A549 (cell line): ENCODE data around the gene LCAT. TPM values are rescaled to one million over a fixed set of nuclear protein-coding genes. Genes with fewer than 3 reads are reported as not detected.
A peak's percentile ranks its signal among the peaks of the same experiment; 100 is the strongest.
"Not testable (repeated sequence)": the region's sequence is repeated elsewhere in the genome, so short reads cannot be mapped to it uniquely, and the experiment has no call there.

Experiments used
- ATAC-seq, 2 experiments: fragments of 200-7000 bp in 1 of 2; fragments of >200 bp in 1 of 2; cut with Nextera tagmentation in 1 of 2; cut with Tn5 transposase in 1 of 2; 3 replicates each; pipeline versions ENCODE4 v1.8.0 to v1.9.1; 2018 to 2020; ENCODE audit warnings: mild to moderate bottlenecking in 1 of 2, moderate library complexity in 1 of 2
- CTCF ChIA-PET: fragments of 300-600 bp; sonication (Branson Sonifier 250); formaldehyde crosslinking; extraction: SDS; loops from one replicate; lab custom pipeline; 2021; ENCODE audit warnings: antibody characterized with exemption, inconsistent platforms; lab: Yijun Ruan, JAX
- POLR2A ChIA-PET: fragments of 350-600 bp; formaldehyde crosslinking; extraction: SDS; loops from one replicate; lab custom pipeline; 2021; ENCODE audit warnings: antibody characterized with exemption, inconsistent platforms; lab: Yijun Ruan, JAX
- DNase-seq, 2 experiments: peaks; one replicate each; pipeline versions ENCODE4 v3.0.0 to v3.0.0-alpha.2; 2011 to 2016; ENCODE audit warnings: low read depth in 1 of 2, low spot score in 1 of 2
- FAIRE-seq: peaks from 2 replicates; lab custom pipeline; 2011; peaks lifted over from hg19 to GRCh38; lab: Jason Lieb, UNC
- H3K27ac ChIP-seq, 2 experiments: fragments of >200 bp; sonication (Bioruptor Twin); formaldehyde crosslinking; 3 replicates each; pipeline ENCODE4 v1.5.1; 2016 to 2017
- H3K4me1 ChIP-seq: fragments of >200 bp; sonication (Bioruptor Twin); formaldehyde crosslinking; 3 replicates; pipeline ENCODE4 v1.6.1; 2016
- H3K4me2 ChIP-seq: fragments of >200 bp; sonication (Bioruptor Twin); formaldehyde crosslinking; 3 replicates; pipeline ENCODE4 v1.6.1; 2016
- H3K4me3 ChIP-seq: fragments of >200 bp; sonication (Bioruptor Twin); formaldehyde crosslinking; 3 replicates; pipeline ENCODE4 v1.5.1; 2016
- H3K9me3 ChIP-seq: fragments of >200 bp; sonication (Bioruptor Twin); formaldehyde crosslinking; 3 replicates; pipeline ENCODE4 v1.6.1; 2016
- BCL3 ChIP-seq: fragments of >200 bp; sonication (Bioruptor Twin); formaldehyde crosslinking; IDR thresholded peaks from 3 replicates; pipeline ENCODE4 v1.6.1; 2016
- BHLHE40 ChIP-seq: IDR thresholded peaks from 2 replicates; pipeline ENCODE4 v1.6.1; 2012; ENCODE audit warnings: low read depth, low read length, inconsistent platforms
- CHD4 ChIP-seq: fragments of 200-600 bp; sonication (generic); IDR thresholded peaks from 2 replicates; pipeline ENCODE4 v1.6.1; 2016; ENCODE audit warnings: antibody characterized with exemption, mild to moderate bottlenecking, borderline replicate concordance
- CTCF ChIP-seq: fragments of >200 bp; sonication (Bioruptor Twin); formaldehyde crosslinking; IDR thresholded peaks from 3 replicates; pipeline ENCODE4 v1.5.1; 2016
- EHF ChIP-seq: fragments of 250-450 bp; sonication (Bioruptor Pico); IDR thresholded peaks from 2 replicates; pipeline ENCODE4 v1.5.0; 2020; ENCODE audit warnings: mild to moderate bottlenecking
- ESRRA ChIP-seq: fragments of 150-350 bp; IDR thresholded peaks from 2 replicates; pipeline ENCODE4 v1.6.1; 2014; ENCODE audit warnings: mild to moderate bottlenecking, low read length, borderline replicate concordance
- HEYL ChIP-seq: fragments of 250-450 bp; sonication (Bioruptor Pico); IDR thresholded peaks from 2 replicates; pipeline ENCODE4 v1.8.0; 2021; ENCODE audit warnings: mild to moderate bottlenecking, moderate library complexity
- HOXA7 ChIP-seq: fragments of 250-450 bp; sonication (Bioruptor Pico); IDR thresholded peaks from 2 replicates; pipeline ENCODE4 v1.5.0; 2020; ENCODE audit warnings: mild to moderate bottlenecking, moderate library complexity
- MAFK ChIP-seq: fragments of 450-650 bp; IDR thresholded peaks from 2 replicates; pipeline ENCODE4 v1.6.1; 2014; ENCODE audit not compliant: partially characterized antibody
- MAX ChIP-seq: IDR thresholded peaks from 2 replicates; pipeline ENCODE4 v1.6.1; 2012
- NFE2L2 ChIP-seq: fragments of 150-350 bp; conservative IDR thresholded peaks from 2 replicates; pipeline ENCODE4 v1.6.1; 2014; ENCODE audit warnings: low read length
- SMC3 ChIP-seq: fragments of >200 bp; sonication (Bioruptor Twin); formaldehyde crosslinking; IDR thresholded peaks from 3 replicates; pipeline ENCODE4 v1.6.1; 2018; ENCODE audit warnings: inconsistent platforms
- ZNF302 ChIP-seq: fragments of 250-450 bp; sonication (Bioruptor Pico); IDR thresholded peaks from 2 replicates; pipeline ENCODE4 v1.9.0; 2021; ENCODE audit warnings: inconsistent platforms, mild to moderate bottlenecking, moderate library complexity
- ZSCAN20 ChIP-seq: fragments of 250-450 bp; sonication (Bioruptor Pico); IDR thresholded peaks from 2 replicates; pipeline ENCODE4 v1.8.0; 2022; ENCODE audit warnings: mild to moderate bottlenecking, moderate library complexity
- whole genome bisulfite sequencing: methylation state at CpG from one replicate; pipeline ENCODE4 v1.1.6; 2017; ENCODE audit errors: missing lambda C conversion rate; 5-methylcytosine and 5-hydroxymethylcytosine counted together
- polyA plus RNA-seq, 4 experiments: library from polyadenylated mRNA; depleted of rRNA in 3 of 4; stranded (reverse); fragments of >200 nt; fragmentation: RNase III in 1 of 4; extraction: RNeasy Plus Mini Kit Qiagen cat#74134 plus additional on column Dnase treatment in 1 of 4; gene quantifications; 2 replicates in 3 of 4; 3 replicates in 1 of 4; pipeline ENCODE4 v1.2.3, GENCODE V29; 2011 to 2017
- TF ChIP-seq, protein P1 (sequence below): fragments of 450-650 bp; IDR thresholded peaks from 2 replicates; pipeline ENCODE4 v1.6.1; 2014; ENCODE audit warnings: antibody characterized with exemption
- TF ChIP-seq, protein P2 (sequence below): fragments of 250-450 bp; sonication (Bioruptor Pico); IDR thresholded peaks from 2 replicates; pipeline ENCODE4 v1.5.0; 2020; ENCODE audit warnings: low read depth, mild to moderate bottlenecking, moderate library complexity

LCAT gene
- polyA plus RNA-seq, 2 of the 4 experiments (the other 2 are of a cell fraction), result 1.7 to 8.4 TPM

DNA sequence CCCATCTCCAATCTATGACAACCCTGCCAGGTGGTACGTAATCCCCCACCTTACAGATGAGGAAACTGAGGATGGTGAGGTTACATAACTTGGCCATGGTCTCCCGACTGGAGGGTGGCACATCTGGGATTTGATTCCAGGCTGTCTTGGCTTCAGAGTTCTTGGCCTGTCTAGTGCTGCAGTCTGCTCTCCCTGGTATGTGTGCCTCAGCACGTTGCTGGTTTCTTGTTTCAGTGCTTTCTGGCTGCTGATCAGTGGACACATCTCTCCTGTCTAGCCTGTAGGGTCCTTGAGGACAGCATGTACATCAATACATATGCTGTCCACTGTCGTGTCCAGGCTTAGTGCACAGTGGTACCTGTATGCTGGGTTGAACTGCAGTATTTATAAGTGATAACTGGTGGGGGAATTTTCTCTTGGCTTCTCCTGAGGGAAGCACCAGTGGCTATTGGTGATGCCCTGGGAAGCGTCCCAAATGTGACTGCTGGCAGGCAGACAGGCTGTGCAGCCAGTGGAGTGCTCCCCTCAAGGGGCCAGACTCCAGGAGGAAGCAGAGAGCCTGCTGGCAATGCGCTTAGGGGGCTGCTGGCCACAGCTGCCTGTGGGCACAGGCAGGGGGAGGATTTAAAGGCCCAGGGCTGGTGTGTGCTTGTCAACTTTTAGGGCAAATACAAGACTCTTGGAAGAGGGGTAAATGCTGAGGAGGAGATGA is 26.6 kb downstream of the LCAT start:
- Histone ChIP-seq H3K4me1 (peaks cover 16% of the 10 kb centered on the region), H3K27ac (peak overlapping the region in 1 of 2 experiments; percentile 2; a peak in 1 of 6 replicates), H3K9me3 (no peaks in the 10 kb centered on the region), H3K4me2 (peak overlapping the region; percentile 27; the same call in 2 of the 3 replicates), H3K4me3 (no peak overlapping the region)
- FAIRE-seq (no peak), DNase-seq (no peak), ATAC-seq (peak; percentile 11 to 22; a peak in 2 of 6 replicates)
- CTCF ChIA-PET, result interaction anchor here (0.6 to 22.2 kb wide), 9 partner anchors 9 to 101 kb away, joined by 3 to 370 read pairs (median 4); partner anchors contain the start of genes EDC4 and NRN1L
- WGBS, result 78% methylated on average over 6 of the region's 6 CpGs
- TF ChIP-seq EHF (CRISPR knock-in tag) (no peak), ESRRA (no peak), CTCF (no peak), ZNF302 (CRISPR knock-in tag) (no peak), MAX (no peak), SMC3 (no peak), NFE2L2 (no peak), CHD4 (no peak), ZSCAN20 (no peak), HOXA7 (CRISPR knock-in tag) (no peak), HEYL (CRISPR knock-in tag) (no peak), BHLHE40 (no peak), BCL3 (no peak), MAFK (no peak)
- TF ChIP-seq, protein P1, sequence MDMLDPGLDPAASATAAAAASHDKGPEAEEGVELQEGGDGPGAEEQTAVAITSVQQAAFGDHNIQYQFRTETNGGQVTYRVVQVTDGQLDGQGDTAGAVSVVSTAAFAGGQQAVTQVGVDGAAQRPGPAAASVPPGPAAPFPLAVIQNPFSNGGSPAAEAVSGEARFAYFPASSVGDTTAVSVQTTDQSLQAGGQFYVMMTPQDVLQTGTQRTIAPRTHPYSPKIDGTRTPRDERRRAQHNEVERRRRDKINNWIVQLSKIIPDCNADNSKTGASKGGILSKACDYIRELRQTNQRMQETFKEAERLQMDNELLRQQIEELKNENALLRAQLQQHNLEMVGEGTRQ, result no peak
- TF ChIP-seq, protein P2, sequence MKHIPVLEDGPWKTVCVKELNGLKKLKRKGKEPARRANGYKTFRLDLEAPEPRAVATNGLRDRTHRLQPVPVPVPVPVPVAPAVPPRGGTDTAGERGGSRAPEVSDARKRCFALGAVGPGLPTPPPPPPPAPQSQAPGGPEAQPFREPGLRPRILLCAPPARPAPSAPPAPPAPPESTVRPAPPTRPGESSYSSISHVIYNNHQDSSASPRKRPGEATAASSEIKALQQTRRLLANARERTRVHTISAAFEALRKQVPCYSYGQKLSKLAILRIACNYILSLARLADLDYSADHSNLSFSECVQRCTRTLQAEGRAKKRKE (CRISPR knock-in tag), result no peak
- POLR2A ChIA-PET, result interaction anchor here (1.0 kb wide), 2 partner anchors 18 to 111 kb away, joined by 3 to 5 read pairs; partner anchors contain the start of genes RANBP10 and TSNAXIP1

DNA sequence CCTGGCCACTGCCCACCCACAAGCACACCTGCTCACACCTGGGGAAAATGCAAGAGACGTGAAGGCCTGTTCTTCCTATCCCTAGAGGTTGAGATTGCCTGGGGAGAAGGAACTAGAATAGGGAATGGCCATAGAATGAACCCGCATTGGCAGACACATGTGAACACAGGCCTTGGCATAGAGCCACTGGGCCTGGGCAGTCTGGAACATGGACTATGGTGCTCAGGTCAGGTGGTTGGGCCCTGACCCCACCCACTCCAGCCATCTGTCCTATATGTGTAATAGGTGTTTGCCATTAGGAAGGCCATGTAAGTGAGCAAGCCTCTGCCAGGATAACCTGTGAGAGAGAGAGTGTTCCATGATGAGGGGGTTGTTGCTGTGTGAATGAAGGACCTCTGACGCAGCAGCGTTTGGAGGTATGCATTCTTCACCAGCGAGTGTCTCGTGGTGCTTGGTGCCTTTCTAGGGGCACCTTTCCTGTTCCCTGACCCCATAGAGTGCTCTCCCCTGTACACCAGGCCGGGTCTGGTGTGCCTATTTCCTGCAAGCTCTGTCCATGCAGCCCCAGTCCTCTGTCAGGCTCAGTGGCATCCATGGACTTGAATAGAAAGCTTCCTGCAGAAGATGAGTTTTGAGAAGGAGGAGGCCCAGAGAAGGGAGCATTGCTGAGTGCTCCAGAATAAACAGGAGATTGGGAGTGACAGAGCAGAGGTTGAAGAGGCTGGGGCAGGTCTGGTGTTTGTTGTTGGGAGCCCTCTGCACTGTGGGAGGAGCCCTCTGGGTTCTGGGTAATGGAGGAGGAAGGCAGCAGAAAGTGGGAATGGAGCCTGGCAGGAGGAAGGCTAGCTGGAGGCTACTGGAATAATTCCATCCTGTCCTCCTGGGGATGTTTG is 27.8 kb downstream of the LCAT start:
- no peak for TF ChIP-seq CHD4
- TF ChIP-seq, all 56 proteins: peak for 0
- CTCF ChIA-PET, result interaction anchor here (0.6 to 22.2 kb wide), 7 partner anchors 9 to 395 kb away, joined by 3 to 370 read pairs (median 8); partner anchors contain the start of genes EDC4 and NRN1L
- DNase-seq (no peak), FAIRE-seq (no peak), ATAC-seq (no peak)
- Histone ChIP-seq H3K4me2 (no peak overlapping the region), H3K27ac (no peak overlapping the region), H3K4me3 (no peak overlapping the region), H3K4me1 (peaks cover 16% of the 10 kb centered on the region), H3K9me3 (no peaks in the 10 kb centered on the region)
- POLR2A ChIA-PET, result no interaction called here
- WGBS, result 76% methylated on average over 7 of the region's 7 CpGs

DNA sequence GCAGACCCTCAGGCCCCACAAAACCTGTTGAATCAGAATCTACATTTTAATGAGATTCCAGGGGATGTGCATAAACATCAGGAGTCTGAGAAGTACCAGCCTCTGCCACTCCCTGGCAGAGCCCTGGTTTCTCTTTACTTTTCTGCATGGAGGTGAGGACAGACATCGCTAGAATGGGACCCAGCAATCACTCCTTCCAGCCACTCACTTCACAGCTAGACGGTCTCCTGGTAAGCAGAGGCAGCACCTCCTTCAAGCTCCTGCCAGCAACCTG is 28.5 kb downstream of the LCAT start:
- POLR2A ChIA-PET, result interaction anchor here (0.6 kb wide), 1 partner anchor 20 kb away, joined by 3 read pairs; no protein-coding TSS in a partner anchor
- WGBS, result 92% methylated on average over 2 of the region's 2 CpGs
- not testable (repeated sequence) for ATAC-seq, H3K4me2 ChIP-seq, DNase-seq, H3K27ac ChIP-seq, H3K9me3 ChIP-seq, H3K4me3 ChIP-seq, FAIRE-seq
- CTCF ChIA-PET, result interaction anchor here (0.6 to 8.7 kb wide), 6 partner anchors 9 to 394 kb away, joined by 3 to 49 read pairs (median 8); no protein-coding TSS in a partner anchor
- peaks cover 16% of the 10 kb centered on the region for H3K4me1 ChIP-seq
